DND-41 (cell line): Measurements from ENCODE around the gene ZXDC.

Source experiments
- ATAC-seq: fragments of 200-7000 bp; cut with Tn5 transposase; 3 replicates; pipeline ENCODE4 v1.9.1; 2021; ENCODE audit warnings: low read depth; ENCODE audit not compliant: insufficient read depth
- DNase-seq: peaks from one replicate; pipeline ENCODE4 v3.0.0-alpha.2; 2020
- H2AFZ ChIP-seq: 2 replicates; pipeline ENCODE4 v1.6.0; 2012; ENCODE audit warnings: low read depth, low read length
- H3K27ac ChIP-seq: 2 replicates; pipeline ENCODE4 v1.5.1; 2012; ENCODE audit warnings: low read length, inconsistent platforms
- H3K27me3 ChIP-seq: fragments of 200-600 bp; sonication (generic); 2 replicates; pipeline ENCODE4 v1.6.0; 2012; ENCODE audit warnings: low read length, mild to moderate bottlenecking, inconsistent platforms; ENCODE audit not compliant: insufficient read depth, poor library complexity
- H3K36me3 ChIP-seq: 2 replicates; pipeline ENCODE4 v1.5.1; 2012; ENCODE audit warnings: low read length, inconsistent platforms; ENCODE audit not compliant: insufficient read depth
- H3K4me1 ChIP-seq: 2 replicates; pipeline ENCODE4 v1.5.1; 2012; ENCODE audit warnings: mild to moderate bottlenecking, low read length; ENCODE audit not compliant: insufficient read depth
- H3K4me2 ChIP-seq: 2 replicates; pipeline ENCODE4 v1.6.0; 2012; ENCODE audit warnings: mild to moderate bottlenecking, moderate library complexity, low read length, inconsistent platforms; ENCODE audit not compliant: insufficient read depth
- H3K4me3 ChIP-seq, 2 experiments: fragments of 200-600 bp in 1 of 2; shearing (Covaris generic) in 1 of 2; 2 replicates each; pipeline ENCODE4 v1.5.1; 2012 to 2016; ENCODE audit warnings: inconsistent platforms in 2 of 2, low read length in 2 of 2, mild to moderate bottlenecking in 2 of 2, low read depth in 1 of 2, moderate library complexity in 1 of 2
- H3K79me2 ChIP-seq: 2 replicates; pipeline ENCODE4 v1.6.0; 2012; ENCODE audit warnings: low read length, inconsistent platforms; ENCODE audit not compliant: insufficient read depth
- H3K9ac ChIP-seq: 2 replicates; pipeline ENCODE4 v1.6.0; 2012; ENCODE audit warnings: low read depth, mild to moderate bottlenecking, inconsistent platforms, low read length, moderate library complexity
- H3K9me3 ChIP-seq: 2 replicates; pipeline ENCODE4 v1.5.1; 2012; ENCODE audit warnings: low read length, moderate library complexity, mild to moderate bottlenecking, inconsistent platforms; ENCODE audit not compliant: insufficient read depth, severe bottlenecking
- H4K20me1 ChIP-seq: 2 replicates; pipeline ENCODE4 v1.6.0; 2012; ENCODE audit warnings: low read length; ENCODE audit not compliant: insufficient read depth
- CTCF ChIP-seq: IDR thresholded peaks from 2 replicates; pipeline ENCODE4 v1.5.1; 2012; ENCODE audit warnings: borderline replicate concordance, low read length, moderate library complexity, mild to moderate bottlenecking; ENCODE audit not compliant: poor library complexity, severe bottlenecking; ENCODE audit errors: extremely low read depth
- EZH2 ChIP-seq: IDR thresholded peaks from 3 replicates; pipeline ENCODE4 v1.6.1; 2012; ENCODE audit warnings: borderline replicate concordance, low read depth, mild to moderate bottlenecking, moderate library complexity, low read length, inconsistent platforms; ENCODE audit not compliant: severe bottlenecking

The ZXDC gene

GRCh38 chr3:126406389-126407296 is 69.0 kb downstream of the ZXDC start:
- Histone ChIP-seq H3K36me3 (no peaks in the 10 kb centered on the region), H3K27me3 (peaks cover 7% of the 10 kb centered on the region), H3K4me1 (no peaks in the 10 kb centered on the region), H3K27ac (no peak overlapping the region), H3K9ac (no peak overlapping the region), H3K4me2 (no peak overlapping the region), H4K20me1 (no peaks in the 10 kb centered on the region), H3K9me3 (no peaks in the 10 kb centered on the region), H2AFZ (no peak overlapping the region), H3K4me3 (no peak overlapping the region), H3K79me2 (no peaks in the 10 kb centered on the region)
- ATAC-seq = no peak
- no peak for TF ChIP-seq EZH2
- TF ChIP-seq CTCF = no peak
- DNase-seq = no peak

GRCh38 chr3:126402666-126403302 is 72.9 kb downstream of the ZXDC start:
- Histone ChIP-seq H4K20me1 (no peaks in the 10 kb centered on the region), H3K36me3 (no peaks in the 10 kb centered on the region), H3K9me3 (no peaks in the 10 kb centered on the region), H3K9ac (no peak overlapping the region), H2AFZ (no peak overlapping the region), H3K79me2 (no peaks in the 10 kb centered on the region), H3K27ac (no peak overlapping the region), H3K4me1 (no peaks in the 10 kb centered on the region), H3K27me3 (peaks cover 5% of the 10 kb centered on the region), H3K4me2 (no peak overlapping the region), H3K4me3 (no peak overlapping the region)
- TF ChIP-seq CTCF = no peak
- TF ChIP-seq EZH2 = no peak
- DNase-seq (no peak), ATAC-seq (no peak)

GRCh38 chr3:126402178-126402577 is 73.5 kb downstream of the ZXDC start:
- no peaks in the 10 kb centered on the region for H3K36me3 ChIP-seq
- peaks cover 4% of the 10 kb centered on the region for H3K27me3 ChIP-seq
- no peaks in the 10 kb centered on the region for H3K9me3 ChIP-seq
- no peak for DNase-seq
- H3K4me2 ChIP-seq = no peak overlapping the region
- H2AFZ ChIP-seq = no peak overlapping the region
- no peak overlapping the region for H3K4me3 ChIP-seq
- no peak for ATAC-seq
- no peaks in the 10 kb centered on the region for H4K20me1 ChIP-seq
- H3K79me2 ChIP-seq = no peaks in the 10 kb centered on the region
- H3K4me1 ChIP-seq = no peaks in the 10 kb centered on the region
- no peak for TF ChIP-seq CTCF
- no peak for TF ChIP-seq EZH2
- H3K9ac ChIP-seq = no peak overlapping the region
- no peak overlapping the region for H3K27ac ChIP-seq
